NOMO-1 treated with DMSO at 0.1 percent for 48 hours (cell line): ENCODE measurements around the gene PPP1R12B.
"Not testable (repeated sequence)": the region's sequence is repeated elsewhere in the genome, so short reads cannot be mapped to it uniquely, and the experiment has no call there.

Experiments used
- DNase-seq: peaks from one replicate; lab custom pipeline; 2025; ENCODE audit not compliant: unreplicated experiment; lab: John Stamatoyannopoulos, UW

PPP1R12B gene

GRCh38 chr1:202343652-202344349 is 4.7 kb upstream of the PPP1R12B start:
- peak; percentile 71 for DNase-seq

DNA sequence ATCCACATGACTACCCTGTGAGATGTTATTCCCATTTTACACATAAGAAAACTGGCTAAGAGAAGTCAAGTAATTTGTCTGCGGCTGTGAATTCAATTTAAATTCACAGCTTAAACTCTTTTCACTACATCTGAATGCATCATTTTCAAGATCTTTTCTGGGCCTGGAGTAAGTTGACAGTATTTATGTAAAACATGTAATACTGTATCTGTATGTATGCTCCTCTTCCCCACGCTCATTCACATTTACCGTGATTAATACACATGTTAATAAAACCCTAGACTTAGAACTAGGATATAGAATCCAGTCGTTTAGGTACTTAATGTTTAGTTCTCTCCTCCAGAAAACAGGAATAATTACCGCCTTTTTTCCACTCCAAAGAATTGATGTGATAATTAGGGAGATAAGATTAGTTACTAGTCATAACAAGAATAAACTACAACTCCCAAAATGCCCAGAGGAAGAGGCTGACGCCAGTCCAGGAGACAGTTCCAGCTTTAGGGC is 442 bp upstream of the PPP1R12B start:
- no peak for DNase-seq

- DNase-seq: peak; percentile 60
Measured at GRCh38 chr1:202349206-202349928, 868 bp downstream of the PPP1R12B start.

DNA sequence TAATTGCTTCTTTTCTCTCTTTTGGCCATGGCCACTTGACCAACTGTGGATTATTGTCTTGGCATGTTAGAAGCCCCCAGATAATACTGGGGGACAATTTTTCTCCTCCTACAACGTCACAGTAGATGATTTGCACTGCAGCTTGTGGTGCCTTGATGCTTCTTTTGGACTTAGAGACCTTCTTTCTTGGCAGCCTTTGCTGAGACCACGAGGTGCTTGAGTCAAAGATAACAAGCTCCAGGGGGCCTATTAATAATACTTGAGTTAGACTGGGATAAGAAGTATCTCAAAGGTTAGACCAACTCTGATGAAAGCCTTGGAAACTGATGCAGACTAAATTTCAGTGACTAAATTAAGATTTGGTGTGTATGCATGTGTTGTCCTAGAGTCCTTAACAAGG is 3.2 kb downstream of the PPP1R12B start:
- DNase-seq: no peak

GRCh38 chr1:202352583-202353197 is 4.2 kb downstream of the PPP1R12B start:
- not testable (repeated sequence) for DNase-seq

GRCh38 chr1:202355944-202356553 is 7.5 kb downstream of the PPP1R12B start:
- no peak for DNase-seq

GRCh38 chr1:202357506-202357905 is 9.0 kb downstream of the PPP1R12B start:
- no peak for DNase-seq

DNA sequence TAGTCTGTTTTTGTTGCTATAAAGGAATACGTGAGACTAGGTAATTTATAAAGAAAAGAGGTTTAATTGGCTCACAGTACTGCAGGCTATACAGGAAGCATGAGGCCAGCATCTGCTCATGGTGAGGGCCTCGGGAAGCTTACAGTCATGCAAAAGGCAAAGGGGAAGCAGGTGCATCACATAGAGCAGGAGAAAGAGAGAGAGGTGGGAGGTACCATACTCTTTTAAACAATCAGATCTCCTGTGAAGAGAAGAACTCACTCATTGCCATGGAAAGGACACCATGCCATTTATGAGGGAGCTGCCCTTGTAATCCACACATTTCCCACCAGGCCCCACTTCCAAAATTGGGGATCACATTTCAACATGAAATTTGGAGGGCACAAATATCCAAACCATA is 12.7 kb downstream of the PPP1R12B start:
- DNase-seq: no peak

DNA sequence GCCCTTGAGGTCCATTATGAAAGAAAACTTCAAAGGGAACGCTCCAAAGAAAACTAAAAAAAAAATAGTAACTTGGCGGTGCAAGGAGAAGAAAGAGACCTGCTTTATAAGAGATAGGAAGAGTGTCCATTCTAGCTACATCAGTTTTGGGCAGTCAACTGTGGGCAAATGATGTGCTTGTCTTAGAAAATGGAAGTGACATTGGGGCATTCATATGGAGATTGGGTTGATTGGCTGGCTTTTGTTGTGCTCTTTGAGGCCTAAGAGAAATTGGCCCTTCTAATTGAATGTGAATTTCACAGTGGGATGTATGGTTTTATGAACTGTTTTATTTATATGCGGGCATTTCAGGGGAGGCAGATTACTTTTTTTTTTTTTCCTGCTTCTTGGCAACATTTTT is 13.2 kb downstream of the PPP1R12B start:
- no peak for DNase-seq

DNA sequence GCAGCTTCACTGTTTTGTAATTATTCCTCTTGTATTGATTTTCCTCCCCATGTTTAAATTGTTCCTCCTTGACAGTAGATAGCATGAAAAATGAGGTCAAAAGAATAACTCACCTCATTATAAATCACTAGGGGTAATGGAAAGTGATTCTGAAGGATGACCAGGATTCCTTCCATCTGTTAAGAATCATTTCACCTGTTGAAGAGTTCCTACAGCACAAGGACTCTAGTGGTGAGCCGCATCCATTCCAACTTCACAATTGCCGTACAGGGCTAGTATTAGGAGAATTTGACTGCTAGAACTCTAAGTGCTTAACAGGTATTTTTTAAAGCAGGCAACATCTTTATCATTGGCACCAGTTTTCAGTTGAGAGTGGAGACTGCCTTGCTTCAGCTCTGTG is 13.7 kb downstream of the PPP1R12B start:
- no peak for DNase-seq

- DNase-seq: no peak
Measured at GRCh38 chr1:202365092-202365815, 16.8 kb downstream of the PPP1R12B start.

- DNase-seq: no peak
Measured at GRCh38 chr1:202367271-202367670, 18.8 kb downstream of the PPP1R12B start.

GRCh38 chr1:202370906-202371305 is 22.4 kb downstream of the PPP1R12B start:
- DNase-seq: not testable (repeated sequence)

DNA sequence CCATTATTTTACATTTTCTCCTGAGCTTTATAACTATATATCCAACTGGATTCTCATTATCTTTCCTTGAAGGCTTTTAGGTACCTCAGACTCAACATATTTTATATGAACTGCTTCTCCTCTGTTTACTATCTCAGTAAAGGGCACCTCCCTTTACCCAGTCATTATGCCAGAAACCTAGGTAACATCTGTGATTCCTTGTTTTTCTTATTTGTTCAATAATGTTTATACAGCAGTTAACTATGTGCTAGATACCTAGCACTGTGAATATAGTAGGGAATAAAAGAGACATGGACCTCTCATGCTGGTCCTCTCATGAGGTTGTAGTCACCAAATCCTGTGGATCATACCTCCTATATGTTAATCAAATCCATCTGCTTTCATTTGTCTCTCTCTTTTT is 25.6 kb downstream of the PPP1R12B start:
- DNase-seq: no peak

- DNase-seq: peak; percentile 58
Measured at GRCh38 chr1:202375175-202375574, 26.7 kb downstream of the PPP1R12B start.

GRCh38 chr1:202376247-202376646 is 27.7 kb downstream of the PPP1R12B start:
- DNase-seq: peak; percentile 48

GRCh38 chr1:202379884-202380529 is 31.5 kb downstream of the PPP1R12B start:
- DNase-seq: not testable (repeated sequence)

GRCh38 chr1:202380535-202380934 is 32.0 kb downstream of the PPP1R12B start:
- not testable (repeated sequence) for DNase-seq

GRCh38 chr1:202381867-202382266 is 33.4 kb downstream of the PPP1R12B start:
- not testable (repeated sequence) for DNase-seq

DNA sequence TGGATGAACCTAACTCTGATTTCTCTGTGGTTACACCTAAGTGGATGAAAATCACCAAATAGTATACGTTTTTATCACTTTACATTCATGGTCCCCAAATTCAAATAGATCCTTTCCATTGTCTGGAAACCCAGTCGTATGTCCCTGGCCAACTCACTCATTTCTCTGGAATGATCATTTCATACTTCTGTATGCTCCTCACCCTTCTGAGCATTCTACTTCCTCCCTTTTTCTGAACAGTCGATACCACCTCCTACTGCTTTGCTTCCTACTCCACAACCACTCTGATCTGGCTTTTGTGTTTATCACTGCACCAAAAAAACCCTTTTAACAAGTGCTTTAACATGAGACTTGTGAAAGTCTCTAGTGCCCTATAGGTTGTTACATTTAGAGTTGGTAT is 47.3 kb downstream of the PPP1R12B start:
- DNase-seq: not testable (repeated sequence)
